Measurements from ENCODE around the gene PIP.

- TF ChIP-seq EZH2phosphoT487 (IDR thresholded peaks at IDR 0.05; ENCODE audit: borderline replicate concordance, low read length) = no peak
- no peak for TF ChIP-seq CTCF (conservative IDR thresholded peaks at IDR 0.05; ENCODE audit: low read depth, low read length)
- no peak for TF ChIP-seq EZH2 (IDR thresholded peaks at IDR 0.05; ENCODE audit: low read length, unreplicated experiment)
These were observed 40.5 kb downstream of the PIP start for GRCh38 chr7:143172354-143172753.

Measured in PC-3 (cell line).